OCI-LY3 (cell line): Measurements from ENCODE around the gene ZNRD2.

Experiments
- H2AFZ ChIP-seq: fragments of 200-600, 300-600 bp; shearing (Covaris generic); 2 replicates; pipeline ENCODE4 v1.6.0; 2014; ENCODE audit warnings: antibody characterized with exemption, low read depth, low read length
- H3K27ac ChIP-seq: fragments of 200-600, 300-600 bp; sonication (generic); 2 replicates; pipeline ENCODE4 v1.5.1; 2014; ENCODE audit warnings: mild to moderate bottlenecking, low read length, moderate library complexity, mixed read lengths
- H3K27me3 ChIP-seq: fragments of 200-600, 300-600 bp; sonication (generic); 2 replicates; pipeline ENCODE4 v1.6.1; 2014; ENCODE audit warnings: low read depth, low read length, mixed read lengths
- H3K36me3 ChIP-seq: fragments of 200-600, 300-600 bp; sonication (generic); replicated peaks from 2 replicates; pipeline ENCODE3; 2014; ENCODE audit warnings: low read depth, low read length, mixed read lengths
- H3K4me1 ChIP-seq: fragments of 300-600, 200-600 bp; sonication (generic); 2 replicates; pipeline ENCODE4 v1.6.1; 2014; ENCODE audit warnings: low read length, mixed read lengths
- H3K4me2 ChIP-seq: fragments of 200-600, 300-600 bp; sonication (generic); 2 replicates; pipeline ENCODE4 v1.6.1; 2014; ENCODE audit warnings: low read length, mixed read lengths
- H3K4me3 ChIP-seq: fragments of 300-600, 200-600 bp; sonication (generic); 2 replicates; pipeline ENCODE4 v1.5.1; 2014; ENCODE audit warnings: antibody characterized with exemption, mild to moderate bottlenecking, low read length, moderate library complexity
- H3K79me2 ChIP-seq: fragments of 300-600, 200-600 bp; shearing (Covaris generic); 2 replicates; pipeline ENCODE4 v1.6.1; 2014; ENCODE audit warnings: mild to moderate bottlenecking, low read length, mixed read lengths
- H3K9ac ChIP-seq: fragments of 300-600, 200-600 bp; shearing (Covaris generic); 2 replicates; pipeline ENCODE4 v1.6.0; 2014; ENCODE audit warnings: mild to moderate bottlenecking, low read length, moderate library complexity
- H3K9me3 ChIP-seq: fragments of 200-600, 300-600 bp; shearing (Covaris generic); 2 replicates; pipeline ENCODE4 v1.6.1; 2014; ENCODE audit warnings: low read length, mixed read lengths; ENCODE audit not compliant: insufficient read depth
- H4K20me1 ChIP-seq: fragments of 200-600, 300-600 bp; sonication (generic); 2 replicates; pipeline ENCODE4 v1.6.1; 2016; ENCODE audit warnings: low read length, mixed read lengths; ENCODE audit not compliant: insufficient read depth
- CTCF ChIP-seq: fragments of 200-600, 300-600 bp; sonication (generic); IDR thresholded peaks from 2 replicates; pipeline ENCODE4 v1.5.1; 2014; ENCODE audit warnings: antibody characterized with exemption, low read length, low read depth
- EZH2phosphoT487 ChIP-seq: fragments of 200-600 bp; shearing (Covaris generic); IDR thresholded peaks from 2 replicates; pipeline ENCODE4 v1.6.1; 2018; ENCODE audit warnings: antibody characterized with exemption, mixed run types, low read depth

The ZNRD2 gene

DNA sequence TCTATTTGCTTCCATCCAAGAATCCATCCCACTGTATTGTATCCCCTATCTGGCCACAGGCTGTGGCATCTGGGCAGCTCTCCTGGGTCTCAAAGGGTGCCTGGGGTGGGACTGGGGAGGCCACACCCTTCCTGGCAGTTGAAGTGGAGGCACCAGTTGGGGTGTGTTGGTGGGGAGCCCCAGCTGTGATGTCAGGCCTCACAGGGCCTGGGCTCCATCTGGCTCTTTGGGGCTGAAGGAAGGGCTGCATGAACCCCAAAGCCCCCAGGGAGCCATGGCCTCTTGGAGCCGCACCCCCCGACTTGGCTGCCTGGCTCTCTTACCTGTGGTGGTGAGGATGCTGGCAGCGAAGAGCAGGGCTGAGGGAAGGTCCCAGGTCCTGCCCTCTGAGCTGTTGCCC lies 24.9 kb downstream of the ZNRD2 start:
- Histone ChIP-seq H3K79me2 (no peaks in the 10 kb centered on the region), H3K9me3 (no peaks in the 10 kb centered on the region), H4K20me1 (no peaks in the 10 kb centered on the region), H2AFZ (no peak overlapping the region), H3K4me2 (no peak overlapping the region), H3K4me1 (peaks cover 5% of the 10 kb centered on the region), H3K9ac (no peak overlapping the region), H3K27me3 (no peaks in the 10 kb centered on the region), H3K4me3 (no peak overlapping the region), H3K27ac (no peak overlapping the region), H3K36me3 (peaks cover 22% of the 10 kb centered on the region)
- TF ChIP-seq CTCF (no peak), EZH2phosphoT487 (no peak)

- Histone ChIP-seq H3K9ac (no peak within 1 kb of the TSS), H3K79me2 (no peaks in the 10 kb centered on the region), H2AFZ (no peak within 1 kb of the TSS), H3K9me3 (no peaks in the 10 kb centered on the region), H3K36me3 (peaks cover 18% of the 10 kb centered on the region), H3K27me3 (no peaks in the 10 kb centered on the region), H4K20me1 (no peaks in the 10 kb centered on the region), H3K4me2 (no peak within 1 kb of the TSS), H3K4me3 (no peak within 1 kb of the TSS), H3K4me1 (no peaks in the 10 kb centered on the region), H3K27ac (no peak within 1 kb of the TSS)
- TF ChIP-seq EZH2phosphoT487 = no peak
- TF ChIP-seq CTCF = no peak
Measured at GRCh38 chr11:65595543-65596281, 25.4 kb downstream of the ZNRD2 start, which contains the start of gene KCNK7. Gene KCNK7 (minus strand): TSS chr11:65595800. CDS start chr11:65595772, 28 bp downstream.

- Histone ChIP-seq H3K36me3 (peaks cover 18% of the 10 kb centered on the region), H3K9ac (no peak overlapping the region), H3K9me3 (no peaks in the 10 kb centered on the region), H3K4me1 (no peaks in the 10 kb centered on the region), H3K79me2 (no peaks in the 10 kb centered on the region), H2AFZ (no peak overlapping the region), H3K4me2 (no peak overlapping the region), H3K4me3 (no peak overlapping the region), H3K27ac (no peak overlapping the region), H4K20me1 (no peaks in the 10 kb centered on the region), H3K27me3 (no peaks in the 10 kb centered on the region)
- no peak for TF ChIP-seq CTCF
Measured at GRCh38 chr11:65596520-65596919, 26.2 kb downstream of the ZNRD2 start.

DNA sequence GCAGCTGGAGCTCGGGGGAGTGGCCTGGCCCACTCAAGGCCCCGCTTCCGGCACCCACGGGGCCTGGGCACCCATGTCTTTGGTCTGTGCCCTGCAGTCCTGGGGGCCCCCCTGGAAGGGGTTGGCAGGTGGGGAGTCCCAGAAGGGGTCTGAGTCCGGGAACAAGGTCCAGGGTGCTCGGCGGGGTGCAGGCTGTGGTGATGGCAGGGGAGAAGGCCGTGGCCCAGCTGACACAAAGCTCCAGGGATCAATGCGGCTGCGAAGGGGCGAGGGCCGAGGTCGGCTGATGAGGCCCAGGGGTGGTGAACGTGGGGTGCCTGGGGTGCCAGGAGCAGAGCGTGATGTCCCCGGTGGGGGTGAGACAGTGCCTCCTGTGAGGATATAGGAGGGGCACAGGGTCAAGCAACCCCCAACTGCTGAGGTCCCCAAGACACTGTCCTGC lies 28.0 kb downstream of the ZNRD2 start:
- Histone ChIP-seq H4K20me1 (no peaks in the 10 kb centered on the region), H3K9ac (no peak overlapping the region), H3K79me2 (no peaks in the 10 kb centered on the region), H3K27ac (no peak overlapping the region), H3K27me3 (no peaks in the 10 kb centered on the region), H3K9me3 (no peaks in the 10 kb centered on the region), H3K4me3 (no peak overlapping the region), H3K36me3 (peaks cover 23% of the 10 kb centered on the region), H3K4me2 (no peak overlapping the region), H2AFZ (no peak overlapping the region), H3K4me1 (no peaks in the 10 kb centered on the region)
- TF ChIP-seq EZH2phosphoT487 = no peak
- no peak for TF ChIP-seq CTCF
